T-cell (primary cell): ENCODE results near the gene TTYH1. TPM values are rescaled to one million over a fixed set of nuclear protein-coding genes. Genes with fewer than 3 reads are reported as not detected.
A peak's percentile ranks its signal among the peaks of the same experiment; 100 is the strongest.

Experiments
- ATAC-seq, 4 experiments: fragments of 200-7000 bp in 3 of 4; fragments of 150-1000 bp in 1 of 4; cut with Tn5 transposase; replicated peaks in 1 of 4; 1 replicate in 3 of 4; 2 replicates in 1 of 4; pipeline ENCODE4 v1.10.0; 2021; ENCODE audit warnings: moderate library complexity in 3 of 4, mild to moderate bottlenecking in 2 of 4, moderate number of reproducible peaks in 1 of 4
- CTCF ChIA-PET, 2 donors: fragments of 300-600 bp; sonication (Branson Sonifier 250); formaldehyde crosslinking; loops; one replicate each; lab custom pipeline; 2022; ENCODE audit warnings: antibody characterized with exemption in 2 of 2; lab: Charles Lee
- POLR2A ChIA-PET, 2 donors: fragments of 300-600 bp; sonication (Branson Sonifier 250); formaldehyde crosslinking; loops; one replicate each; lab custom pipeline; 2022; ENCODE audit warnings: antibody characterized with exemption in 2 of 2; lab: Charles Lee
- DNase-seq, 35 experiments: peaks; one replicate each; pipeline versions ENCODE4 v3.0.0 to v3.0.0-alpha.2; 2013 to 2023
- H3K27ac ChIP-seq: one replicate; pipeline ENCODE4 v1.5.1; 2013; ENCODE audit warnings: low read length
- H3K27me3 ChIP-seq, 2 experiments: replicated peaks in 1 of 2; 1 replicate in 1 of 2; 2 replicates in 1 of 2; pipeline versions ENCODE4 v1.6.1 to v1.7.0; 2013; ENCODE audit warnings: low read length in 1 of 2, mixed read lengths in 1 of 2; ENCODE audit not compliant: control insufficient read depth in 2 of 2, insufficient read depth in 2 of 2; ENCODE audit errors: extremely low read depth in 1 of 2
- H3K36me3 ChIP-seq, 2 donors: 1 replicate in 1 of 2; 2 replicates in 1 of 2; pipeline versions ENCODE4 v1.6.1 to v1.7.0; 2013; ENCODE audit warnings: low read length in 1 of 2; ENCODE audit not compliant: control insufficient read depth in 2 of 2, insufficient read depth in 1 of 2; ENCODE audit errors: extremely low read depth in 1 of 2
- H3K4me1 ChIP-seq, 2 experiments: 1 replicate in 1 of 2; 2 replicates in 1 of 2; pipeline versions ENCODE4 v1.6.1 to v1.7.0; 2013; ENCODE audit warnings: low read length in 2 of 2, mixed read lengths in 1 of 2; ENCODE audit not compliant: insufficient read depth in 2 of 2, control insufficient read depth in 1 of 2; ENCODE audit errors: extremely low read depth in 1 of 2
- H3K4me3 ChIP-seq, 2 donors: 1 replicate in 1 of 2; 2 replicates in 1 of 2; pipeline versions ENCODE4 v1.5.1 to v1.7.0; 2013; ENCODE audit warnings: mild to moderate bottlenecking in 2 of 2, low read length in 1 of 2, moderate library complexity in 1 of 2; ENCODE audit not compliant: control insufficient read depth in 1 of 2; ENCODE audit errors: extremely low read depth in 1 of 2
- H3K9me3 ChIP-seq: 2 replicates; pipeline ENCODE4 v1.7.0; 2013
- H3K27ac Mint-ChIP-seq, 2 donors: one replicate each; pipeline ENCODE4 v1.8.0; 2020 to 2021; ENCODE audit warnings: mild to moderate bottlenecking in 2 of 2, mixed read lengths in 2 of 2
- H3K27me3 Mint-ChIP-seq, 2 donors: one replicate each; pipeline ENCODE4 v1.8.0; 2021 to 2022; ENCODE audit warnings: mixed read lengths in 2 of 2
- H3K36me3 Mint-ChIP-seq: one replicate; pipeline ENCODE4 v1.8.0; 2021; ENCODE audit warnings: mixed read lengths
- H3K4me1 Mint-ChIP-seq, 3 donors: one replicate each; pipeline ENCODE4 v1.8.0; 2020 to 2022; ENCODE audit warnings: mixed read lengths in 3 of 3, mild to moderate bottlenecking in 1 of 3
- H3K4me3 Mint-ChIP-seq, 3 donors: one replicate each; pipeline ENCODE4 v1.8.0; 2020 to 2022; ENCODE audit warnings: mild to moderate bottlenecking in 3 of 3, mixed read lengths in 3 of 3, moderate library complexity in 3 of 3
- H3K9me3 Mint-ChIP-seq, 3 donors: one replicate each; pipeline ENCODE4 v1.8.0; 2020 to 2022; ENCODE audit warnings: mixed read lengths in 3 of 3
- WGBS: methylation state at CpG from one replicate; pipeline ENCODE4 v1.1.5; 2013; ENCODE audit warnings: missing lambda C conversion rate; ENCODE audit not compliant: insufficient coverage; 5-methylcytosine and 5-hydroxymethylcytosine counted together
- total RNA-seq, 35 experiments: library from RNA in 6 of 35; stranded (reverse) in 6 of 35; fragments of 120-200 nt in 1 of 35; gene quantifications; one replicate each; pipeline versions ENCODE4 v1.2.1 to v1.2.4 and lab custom pipeline; 2013 to 2026

TTYH1 gene
- total RNA-seq, 5 donors from 2014 or later (not counting 1 experiment from before 2014, with no cell fraction given) = 0.26 to 0.41 TPM; not detected in 3

DNA sequence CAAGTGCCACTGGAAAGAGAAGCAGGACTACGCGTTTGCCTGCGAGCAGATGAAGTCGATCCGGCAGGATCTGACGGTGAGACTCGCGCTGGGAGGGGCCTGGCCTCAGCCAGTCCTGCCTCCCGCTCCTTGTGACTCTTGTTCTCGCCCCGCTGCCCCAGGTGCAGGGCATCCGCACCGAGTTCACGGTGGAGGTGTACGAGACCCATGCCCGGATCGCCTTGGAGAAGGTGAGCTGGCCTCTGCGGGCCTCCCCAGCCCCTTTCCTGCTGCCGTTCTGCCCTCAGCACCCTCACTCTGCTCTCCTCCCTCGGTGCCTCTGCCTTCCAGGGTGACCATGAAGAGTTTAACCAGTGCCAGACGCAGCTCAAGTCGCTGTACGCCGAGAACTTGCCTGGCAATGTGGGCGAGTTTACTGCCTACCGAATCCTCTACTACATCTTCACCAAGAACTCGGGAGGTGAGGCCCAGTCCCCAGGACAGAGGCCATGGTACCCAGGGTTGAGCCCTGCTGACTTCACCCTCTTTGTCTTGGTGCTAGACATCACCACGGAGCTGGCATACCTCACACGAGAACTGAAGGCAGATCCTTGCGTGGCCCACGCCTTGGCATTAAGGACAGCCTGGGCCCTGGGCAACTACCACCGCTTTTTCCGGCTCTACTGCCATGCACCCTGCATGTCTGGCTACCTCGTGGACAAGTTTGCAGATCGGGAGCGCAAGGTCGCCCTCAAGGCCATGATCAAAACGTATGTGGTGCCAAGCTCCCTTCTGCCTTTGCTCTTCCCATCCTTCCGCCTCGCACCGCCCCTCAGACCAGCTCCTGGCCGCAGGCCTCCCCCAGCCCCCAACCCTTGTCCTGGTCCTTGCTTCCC is 42.7 kb downstream of the TTYH1 start:
- Mint-ChIP-seq H3K36me3 (peaks cover 35% of the 10 kb centered on the region), H3K27me3 (no peaks in the 10 kb centered on the region), H3K27ac (peak overlapping the region in 1 of 2 donors; percentile 36), H3K4me1 (peaks cover 24 to 38% (median 33%) of the 10 kb centered on the region in 3 donors), H3K9me3 (no peaks in the 10 kb centered on the region), H3K4me3 (peak overlapping the region in 1 of 3 donors; percentile 11)
- ChIA-PET CTCF (no interaction called here), POLR2A (interaction anchor here in 1 of 2 donors (1.0 kb wide), 1 partner anchor 10 kb away, joined by 7 read pairs; no protein-coding TSS in a partner anchor)
- Histone ChIP-seq H3K9me3 (no peaks in the 10 kb centered on the region), H3K36me3 (peaks cover 26 to 87% of the 10 kb centered on the region in 2 donors), H3K4me3 (no peak overlapping the region), H3K27me3 (no peaks in the 10 kb centered on the region), H3K4me1 (peaks cover 4 to 51% of the 10 kb centered on the region in 2 experiments), H3K27ac (no peak overlapping the region)
- ATAC-seq = no peak
- DNase-seq = no peak
- WGBS = 94% methylated on average over 42 of the region's 42 CpGs

GRCh38 chr19:54458648-54459281 is 43.5 kb downstream of the TTYH1 start:
- H3K4me1 ChIP-seq = peaks cover 4 to 51% of the 10 kb centered on the region in 2 experiments
- no peaks in the 10 kb centered on the region for H3K27me3 Mint-ChIP-seq
- no peaks in the 10 kb centered on the region for H3K9me3 Mint-ChIP-seq
- peak overlapping the region in 2 of 3 donors; percentile 11 to 21 for H3K4me3 Mint-ChIP-seq
- no peak for DNase-seq
- H3K4me1 Mint-ChIP-seq = peaks cover 24 to 35% (median 33%) of the 10 kb centered on the region in 3 donors
- ChIA-PET CTCF (no interaction called here), POLR2A (interaction anchor here in 1 of 2 donors (1.0 kb wide), 1 partner anchor 11 kb away, joined by 7 read pairs; no protein-coding TSS in a partner anchor)
- H3K9me3 ChIP-seq = no peaks in the 10 kb centered on the region
- H3K36me3 Mint-ChIP-seq = peaks cover 28% of the 10 kb centered on the region
- no peak overlapping the region for H3K27ac ChIP-seq
- H3K27ac Mint-ChIP-seq = no peak overlapping the region
- no peak overlapping the region for H3K4me3 ChIP-seq
- H3K27me3 ChIP-seq = no peaks in the 10 kb centered on the region
- H3K36me3 ChIP-seq = peaks cover 25 to 80% of the 10 kb centered on the region in 2 donors
- ATAC-seq = no peak
- 97% methylated on average over 10 of the region's 11 CpGs for WGBS

DNA sequence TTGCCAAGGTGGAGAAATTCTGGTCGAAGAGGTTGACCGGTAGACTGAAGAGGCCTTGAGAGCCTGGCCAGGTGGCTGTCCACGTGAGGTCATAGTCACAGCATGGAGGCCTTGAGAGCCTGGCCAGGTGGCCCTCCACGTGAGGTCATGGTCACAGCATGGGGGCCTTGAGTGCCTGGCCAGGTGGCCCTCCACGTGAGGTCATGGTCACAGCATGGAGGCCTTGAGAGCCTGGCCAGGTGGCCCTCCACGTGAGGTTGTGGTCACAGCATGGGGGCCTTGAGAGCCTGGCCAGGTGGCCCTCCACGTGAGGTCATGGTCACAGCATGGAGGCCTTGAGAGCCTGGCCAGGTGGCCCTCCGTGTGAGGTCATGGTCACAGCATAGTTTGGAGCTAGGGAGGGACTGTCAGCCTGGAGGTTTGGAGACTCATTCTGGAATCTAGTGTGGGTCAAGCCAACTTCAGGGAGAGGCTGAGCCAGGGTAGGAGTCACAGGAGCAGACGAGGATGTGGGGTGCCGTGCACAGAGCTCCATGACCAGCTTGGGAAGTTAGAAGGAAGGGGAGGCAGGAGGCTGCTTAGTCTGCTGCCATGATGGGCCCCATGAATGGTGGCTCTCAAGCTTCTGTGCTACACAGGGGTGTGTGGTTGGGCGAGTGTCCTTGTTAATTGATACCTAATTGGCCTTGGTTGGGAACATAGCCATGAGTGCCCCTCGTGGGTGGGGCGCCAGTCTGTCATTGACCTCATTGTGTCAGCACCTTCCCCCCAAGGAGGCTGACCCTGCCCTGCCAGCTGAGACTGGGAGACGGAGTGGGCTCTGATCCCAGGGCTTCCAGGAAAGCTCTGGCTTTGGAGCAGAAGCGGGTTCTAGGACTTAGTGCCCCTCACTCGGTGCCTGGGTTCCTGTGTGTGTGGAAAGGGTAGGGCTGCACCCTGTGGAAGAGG is 44.3 kb downstream of the TTYH1 start:
- ChIA-PET CTCF (no interaction called here), POLR2A (interaction anchor here in 1 of 2 donors (0.5 to 1.3 kb wide), 3 partner anchors 11 to 599 kb away, joined by 3 to 6 read pairs (median 4); partner anchors contain the start of gene LENG8)
- peaks cover 31 to 43% (median 40%) of the 10 kb centered on the region in 3 donors for H3K4me1 Mint-ChIP-seq
- no peaks in the 10 kb centered on the region for H3K9me3 ChIP-seq
- H3K4me3 Mint-ChIP-seq = peak overlapping the region in 2 of 3 donors; percentile 17 to 21
- H3K4me1 ChIP-seq = peaks cover 7 to 51% of the 10 kb centered on the region in 2 experiments
- no peaks in the 10 kb centered on the region for H3K27me3 Mint-ChIP-seq
- peak overlapping the region in 1 of 2 donors; percentile 41 for H3K27ac Mint-ChIP-seq
- no peak overlapping the region for H3K4me3 ChIP-seq
- H3K9me3 Mint-ChIP-seq = no peaks in the 10 kb centered on the region
- peaks cover 25 to 72% of the 10 kb centered on the region in 2 donors for H3K36me3 ChIP-seq
- H3K27ac ChIP-seq = no peak overlapping the region
- WGBS = 85% methylated on average over 12 of the region's 16 CpGs
- H3K36me3 Mint-ChIP-seq = peaks cover 24% of the 10 kb centered on the region
- ATAC-seq = no peak
- H3K27me3 ChIP-seq = peaks cover 0 to 6% of the 10 kb centered on the region in 2 experiments
- DNase-seq = no peak

- POLR2A ChIA-PET = interaction anchor here (0.5 to 1.3 kb wide), 3 partner anchors 9 to 587 kb away, joined by 4 to 6 read pairs (median 4); partner anchors contain the start of gene LENG8 (in 1 of the 2)
- Mint-ChIP-seq H3K27ac (no peak overlapping the region), H3K27me3 (no peaks in the 10 kb centered on the region), H3K9me3 (no peaks in the 10 kb centered on the region), H3K4me3 (peak overlapping the region in 1 of 3 donors; percentile 17), H3K36me3 (peaks cover 18% of the 10 kb centered on the region), H3K4me1 (peaks cover 31 to 41% (median 40%) of the 10 kb centered on the region in 3 donors)
- H3K27me3 ChIP-seq = peaks cover 0 to 6% of the 10 kb centered on the region in 2 experiments
- DNase-seq (no peak), ATAC-seq (no peak)
- H3K36me3 ChIP-seq = peaks cover 19 to 63% of the 10 kb centered on the region in 2 donors
- no peaks in the 10 kb centered on the region for H3K9me3 ChIP-seq
- WGBS = 87% methylated on average over 27 of the region's 39 CpGs
- no peak overlapping the region for H3K27ac ChIP-seq
- CTCF ChIA-PET = no interaction called here
- H3K4me1 ChIP-seq = peaks cover 7 to 54% of the 10 kb centered on the region in 2 experiments
- no peak overlapping the region for H3K4me3 ChIP-seq
Observed at GRCh38 chr19:54460230-54461005, 45.2 kb downstream of the TTYH1 start.

DNA sequence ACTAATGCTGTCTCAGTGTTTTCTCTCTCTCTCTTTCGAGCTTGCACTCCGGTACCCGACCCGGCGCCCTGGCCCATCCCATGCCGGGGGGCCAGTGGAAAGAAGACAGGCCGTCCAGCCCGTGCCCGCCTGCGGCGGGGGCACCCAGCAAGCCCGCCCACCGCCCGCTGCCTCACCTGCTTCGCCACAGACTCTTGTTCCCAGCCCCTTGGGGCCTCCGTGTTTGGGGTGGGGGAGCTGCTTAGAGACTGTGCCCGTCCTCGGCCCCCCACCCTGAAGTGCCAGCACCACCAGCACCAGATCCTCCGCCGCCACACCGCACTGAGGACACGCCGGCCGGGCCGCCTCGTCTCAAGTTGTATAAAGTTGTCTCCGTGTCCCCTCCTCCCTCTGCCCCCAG is 45.9 kb downstream of the TTYH1 start:
- Mint-ChIP-seq H3K4me3 (peak overlapping the region in 2 of 3 donors; percentile 51 to 85), H3K27me3 (no peaks in the 10 kb centered on the region), H3K4me1 (peaks cover 31 to 44% (median 41%) of the 10 kb centered on the region in 3 donors), H3K36me3 (peaks cover 18% of the 10 kb centered on the region), H3K9me3 (no peaks in the 10 kb centered on the region), H3K27ac (peak overlapping the region in 1 of 2 donors; percentile 44)
- WGBS = 87% methylated on average over 6 of the region's 27 CpGs
- peaks cover 14 to 55% of the 10 kb centered on the region in 2 donors for H3K36me3 ChIP-seq
- no peak for ATAC-seq
- no peaks in the 10 kb centered on the region for H3K9me3 ChIP-seq
- no peak for DNase-seq
- no peak overlapping the region for H3K4me3 ChIP-seq
- H3K27me3 ChIP-seq = peaks cover 0 to 6% of the 10 kb centered on the region in 2 experiments
- ChIA-PET CTCF (no interaction called here), POLR2A (interaction anchor here (0.5 to 1.1 kb wide), 3 partner anchors 8 to 11 kb away, joined by 3 to 4 read pairs (median 3); no protein-coding TSS in a partner anchor)
- H3K4me1 ChIP-seq = peaks cover 7 to 54% of the 10 kb centered on the region in 2 experiments
- no peak overlapping the region for H3K27ac ChIP-seq
